ENCODE results near the gene COL11A2. TPM values are rescaled to one million over a fixed set of nuclear protein-coding genes. Genes with fewer than 3 reads are reported as not detected.

COL11A2 gene
- total RNA-seq, 4 donors from 2014 or later = under 0.01 to 2.6 (median 1.0) TPM

DNA sequence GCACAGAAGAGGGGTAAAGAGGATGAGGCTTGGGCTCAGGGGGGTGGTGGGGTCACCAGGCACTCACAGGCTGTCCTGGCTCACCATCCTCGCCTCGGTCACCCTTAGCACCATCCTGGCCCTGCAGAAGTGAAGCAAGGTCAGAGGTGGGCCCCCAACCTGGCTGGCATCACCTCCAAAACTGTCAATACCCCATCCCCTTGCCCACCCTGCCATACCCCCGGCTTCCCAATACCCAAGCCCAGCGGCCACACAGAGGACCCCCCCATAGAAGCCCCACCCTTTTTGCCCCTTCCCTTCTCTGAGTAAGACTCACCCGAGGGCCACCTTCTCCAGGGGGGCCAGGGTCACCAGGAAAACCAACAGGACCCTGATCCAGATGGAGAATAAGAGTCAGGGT lies 23.6 kb downstream of the COL11A2 start:
- no peak for DNase-seq
- H3K36me3 ChIP-seq = no peaks in the 10 kb centered on the region
- no peaks in the 10 kb centered on the region for H3K4me1 ChIP-seq
- no peaks in the 10 kb centered on the region for H3K27me3 ChIP-seq
- no peaks in the 10 kb centered on the region for H3K9me3 ChIP-seq
- no peak for TF ChIP-seq POLR2A (IDR thresholded peaks at IDR 0.05)
- TF ChIP-seq, protein P1, sequence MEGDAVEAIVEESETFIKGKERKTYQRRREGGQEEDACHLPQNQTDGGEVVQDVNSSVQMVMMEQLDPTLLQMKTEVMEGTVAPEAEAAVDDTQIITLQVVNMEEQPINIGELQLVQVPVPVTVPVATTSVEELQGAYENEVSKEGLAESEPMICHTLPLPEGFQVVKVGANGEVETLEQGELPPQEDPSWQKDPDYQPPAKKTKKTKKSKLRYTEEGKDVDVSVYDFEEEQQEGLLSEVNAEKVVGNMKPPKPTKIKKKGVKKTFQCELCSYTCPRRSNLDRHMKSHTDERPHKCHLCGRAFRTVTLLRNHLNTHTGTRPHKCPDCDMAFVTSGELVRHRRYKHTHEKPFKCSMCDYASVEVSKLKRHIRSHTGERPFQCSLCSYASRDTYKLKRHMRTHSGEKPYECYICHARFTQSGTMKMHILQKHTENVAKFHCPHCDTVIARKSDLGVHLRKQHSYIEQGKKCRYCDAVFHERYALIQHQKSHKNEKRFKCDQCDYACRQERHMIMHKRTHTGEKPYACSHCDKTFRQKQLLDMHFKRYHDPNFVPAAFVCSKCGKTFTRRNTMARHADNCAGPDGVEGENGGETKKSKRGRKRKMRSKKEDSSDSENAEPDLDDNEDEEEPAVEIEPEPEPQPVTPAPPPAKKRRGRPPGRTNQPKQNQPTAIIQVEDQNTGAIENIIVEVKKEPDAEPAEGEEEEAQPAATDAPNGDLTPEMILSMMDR (IDR thresholded peaks at IDR 0.05) = no peak
- no peak overlapping the region for H3K27ac ChIP-seq
- H3K4me3 ChIP-seq = no peak overlapping the region
- intact Hi-C loops (cut with DNase I; ENCODE audit: low total_unique reads) = no loop called here

DNA sequence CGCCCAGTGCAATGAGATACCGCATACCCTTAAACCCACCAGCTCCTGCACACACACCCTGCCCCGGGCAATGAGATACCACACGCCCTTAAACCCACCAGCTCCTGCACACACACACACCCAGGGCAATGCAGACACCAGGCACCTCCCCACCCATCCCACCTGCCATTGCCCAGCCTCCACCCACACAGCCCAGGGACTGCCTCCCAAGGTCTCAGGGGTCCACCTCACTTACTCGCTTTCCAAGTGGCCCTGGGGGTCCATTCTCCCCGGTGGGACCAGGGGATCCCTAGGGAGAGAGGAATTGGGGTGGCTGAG lies 24.0 kb downstream of the COL11A2 start:
- intact Hi-C loops (cut with DNase I; ENCODE audit: low total_unique reads) = no loop called here
- no peaks in the 10 kb centered on the region for H3K27me3 ChIP-seq
- no peak overlapping the region for H3K27ac ChIP-seq
- H3K4me1 ChIP-seq = no peaks in the 10 kb centered on the region
- H3K36me3 ChIP-seq = no peaks in the 10 kb centered on the region
- no peak for DNase-seq
- H3K4me3 ChIP-seq = no peak overlapping the region
- H3K9me3 ChIP-seq = no peaks in the 10 kb centered on the region
- TF ChIP-seq POLR2A (IDR thresholded peaks at IDR 0.05) = no peak
- TF ChIP-seq, protein P1 (IDR thresholded peaks at IDR 0.05) = no peak

DNA sequence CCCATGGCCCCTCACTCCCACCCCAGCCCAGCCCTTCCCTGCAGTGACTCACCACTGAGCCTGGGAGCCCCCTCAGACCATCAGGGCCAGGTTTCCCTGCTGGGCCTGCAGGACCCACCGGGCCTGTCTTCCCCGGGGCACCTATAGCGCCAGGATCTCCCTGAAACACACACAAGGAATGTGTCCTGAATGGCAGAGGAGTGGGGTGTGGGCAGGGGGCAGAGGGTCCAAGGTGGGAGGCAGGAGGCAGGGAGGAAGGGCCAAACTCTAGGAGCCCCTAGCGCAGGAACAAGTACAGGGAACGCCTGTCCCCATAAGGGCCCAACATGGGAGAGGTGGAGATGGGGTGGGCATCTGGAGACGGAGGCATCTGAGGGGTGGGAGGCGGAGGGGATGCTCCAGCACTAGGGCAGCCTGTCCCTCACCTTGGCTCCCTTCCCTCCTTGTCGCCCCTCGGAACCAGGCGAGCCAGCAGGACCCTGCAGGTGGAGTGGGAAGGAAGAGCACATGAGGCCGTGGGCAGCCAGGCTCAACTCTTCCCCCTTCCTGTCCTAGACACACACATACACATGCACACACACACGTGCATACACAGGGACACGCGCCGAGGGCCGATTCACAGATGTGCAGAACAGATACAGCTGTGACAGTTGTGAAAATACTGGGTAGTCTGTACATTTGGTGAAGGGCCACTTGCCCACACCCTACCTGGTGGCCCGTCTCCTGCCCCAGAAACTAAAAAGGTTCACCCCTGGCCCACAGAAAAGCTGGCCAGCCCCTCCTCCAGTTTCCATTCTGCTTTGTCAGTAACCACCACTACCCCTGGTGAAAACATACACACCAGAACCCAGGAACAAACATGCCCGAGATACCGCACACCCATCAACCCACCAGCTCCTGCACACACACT lies 24.6 kb downstream of the COL11A2 start:
- intact Hi-C loops (cut with DNase I; ENCODE audit: low total_unique reads) = no loop called here
- no peaks in the 10 kb centered on the region for H3K27me3 ChIP-seq

DNA sequence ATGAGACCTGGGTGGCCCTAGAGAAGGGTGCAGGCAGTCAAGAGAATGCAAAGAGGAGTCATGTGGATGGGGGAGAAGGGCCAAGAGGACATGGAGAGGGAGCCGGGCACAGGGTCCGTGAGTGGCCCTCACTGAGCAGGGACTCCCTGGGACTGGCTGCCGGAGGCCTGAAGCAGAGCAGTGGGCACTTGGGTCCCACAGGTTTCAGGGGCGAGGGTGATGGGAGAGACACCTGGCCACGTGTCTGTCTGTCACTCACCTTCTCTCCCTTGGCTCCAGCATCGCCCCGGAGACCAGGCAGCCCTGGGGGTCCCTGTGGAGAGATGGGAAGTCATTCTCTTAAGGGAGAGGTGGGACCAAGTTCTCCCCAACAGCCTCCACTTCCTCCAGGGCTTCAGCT lies 25.5 kb downstream of the COL11A2 start:
- Histone ChIP-seq H3K4me1 (no peaks in the 10 kb centered on the region), H3K4me3 (no peak overlapping the region), H3K9me3 (no peaks in the 10 kb centered on the region), H3K27me3 (no peaks in the 10 kb centered on the region), H3K36me3 (no peaks in the 10 kb centered on the region), H3K27ac (no peak overlapping the region)
- DNase-seq = no peak
- intact Hi-C loops (cut with DNase I; ENCODE audit: low total_unique reads) = no loop called here
- TF ChIP-seq, protein P1 (IDR thresholded peaks at IDR 0.05) = no peak
- no peak for TF ChIP-seq POLR2A (IDR thresholded peaks at IDR 0.05)

More for the DNA sequence above, 24.6 kb downstream of the COL11A2 start:
- Histone ChIP-seq H3K36me3 (no peaks in the 10 kb centered on the region), H3K4me3 (no peak overlapping the region), H3K9me3 (no peaks in the 10 kb centered on the region), H3K4me1 (no peaks in the 10 kb centered on the region), H3K27ac (no peak overlapping the region)
- no peak for TF ChIP-seq POLR2A (IDR thresholded peaks at IDR 0.05)
- TF ChIP-seq, protein P1 (IDR thresholded peaks at IDR 0.05) = no peak
- DNase-seq = no peak

DNA sequence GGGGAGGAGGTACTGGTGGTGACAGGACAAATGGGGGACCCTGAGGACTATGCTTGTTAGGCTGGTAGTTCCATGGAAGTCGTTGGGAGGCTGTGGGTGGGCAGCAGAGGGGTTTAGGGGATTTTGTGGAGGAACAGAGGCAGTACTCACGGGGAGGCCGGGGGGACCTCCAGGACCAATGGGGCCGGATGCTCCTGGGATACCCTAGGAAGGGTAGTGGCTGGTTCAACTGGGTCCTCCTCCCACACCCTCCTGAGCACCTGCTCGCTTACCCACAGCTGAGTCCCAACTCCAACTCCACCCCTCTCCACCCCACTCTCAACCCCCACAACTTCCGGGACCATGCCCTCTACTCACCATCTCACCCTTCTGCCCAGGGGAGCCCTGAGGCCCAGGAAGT lies 25.9 kb downstream of the COL11A2 start:
- Histone ChIP-seq H3K36me3 (no peaks in the 10 kb centered on the region), H3K9me3 (no peaks in the 10 kb centered on the region), H3K27me3 (no peaks in the 10 kb centered on the region), H3K4me3 (no peak overlapping the region), H3K4me1 (no peaks in the 10 kb centered on the region), H3K27ac (no peak overlapping the region)
- intact Hi-C loops (cut with DNase I; ENCODE audit: low total_unique reads) = no loop called here
- no peak for TF ChIP-seq POLR2A (IDR thresholded peaks at IDR 0.05)
- TF ChIP-seq, protein P1 (IDR thresholded peaks at IDR 0.05) = no peak
- no peak for DNase-seq
